ENCODE data around the gene MED9. TPM values are rescaled to one million over a fixed set of nuclear protein-coding genes. Genes with fewer than 3 reads are reported as not detected.

MED9 gene
- total RNA-seq, 1 experiment from 2014 or later, result 12.7 TPM

GRCh38 chr17:17535957-17536356 lies 59.2 kb downstream of the MED9 start:
- no peaks in the 10 kb centered on the region for H3K4me1 Mint-ChIP-seq (ENCODE audit: low read depth, unreplicated experiment)
- H3K27me3 Mint-ChIP-seq (ENCODE audit: unreplicated experiment), result no peaks in the 10 kb centered on the region
- BruUV-seq (replicated peaks), result no TSS peak
- H3K27ac Mint-ChIP-seq (ENCODE audit: unreplicated experiment), result no peak overlapping the region
- TF ChIP-seq, protein P1, sequence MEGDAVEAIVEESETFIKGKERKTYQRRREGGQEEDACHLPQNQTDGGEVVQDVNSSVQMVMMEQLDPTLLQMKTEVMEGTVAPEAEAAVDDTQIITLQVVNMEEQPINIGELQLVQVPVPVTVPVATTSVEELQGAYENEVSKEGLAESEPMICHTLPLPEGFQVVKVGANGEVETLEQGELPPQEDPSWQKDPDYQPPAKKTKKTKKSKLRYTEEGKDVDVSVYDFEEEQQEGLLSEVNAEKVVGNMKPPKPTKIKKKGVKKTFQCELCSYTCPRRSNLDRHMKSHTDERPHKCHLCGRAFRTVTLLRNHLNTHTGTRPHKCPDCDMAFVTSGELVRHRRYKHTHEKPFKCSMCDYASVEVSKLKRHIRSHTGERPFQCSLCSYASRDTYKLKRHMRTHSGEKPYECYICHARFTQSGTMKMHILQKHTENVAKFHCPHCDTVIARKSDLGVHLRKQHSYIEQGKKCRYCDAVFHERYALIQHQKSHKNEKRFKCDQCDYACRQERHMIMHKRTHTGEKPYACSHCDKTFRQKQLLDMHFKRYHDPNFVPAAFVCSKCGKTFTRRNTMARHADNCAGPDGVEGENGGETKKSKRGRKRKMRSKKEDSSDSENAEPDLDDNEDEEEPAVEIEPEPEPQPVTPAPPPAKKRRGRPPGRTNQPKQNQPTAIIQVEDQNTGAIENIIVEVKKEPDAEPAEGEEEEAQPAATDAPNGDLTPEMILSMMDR (IDR thresholded peaks at IDR 0.05; ENCODE audit: unreplicated experiment), result no peak
- CTCF ChIA-PET, result no interaction called here
- H3K9me3 Mint-ChIP-seq (ENCODE audit: low read depth, unreplicated experiment), result no peaks in the 10 kb centered on the region
- no peak for DNase-seq
- intact Hi-C loops (cut with micrococcal nuclease; ENCODE audit: unreplicated experiment), result no loop called here
- H3K36me3 Mint-ChIP-seq (ENCODE audit: insufficient read depth, unreplicated experiment), result no peaks in the 10 kb centered on the region
- no peak overlapping the region for H3K4me3 Mint-ChIP-seq (ENCODE audit: low read depth, unreplicated experiment)

DNA sequence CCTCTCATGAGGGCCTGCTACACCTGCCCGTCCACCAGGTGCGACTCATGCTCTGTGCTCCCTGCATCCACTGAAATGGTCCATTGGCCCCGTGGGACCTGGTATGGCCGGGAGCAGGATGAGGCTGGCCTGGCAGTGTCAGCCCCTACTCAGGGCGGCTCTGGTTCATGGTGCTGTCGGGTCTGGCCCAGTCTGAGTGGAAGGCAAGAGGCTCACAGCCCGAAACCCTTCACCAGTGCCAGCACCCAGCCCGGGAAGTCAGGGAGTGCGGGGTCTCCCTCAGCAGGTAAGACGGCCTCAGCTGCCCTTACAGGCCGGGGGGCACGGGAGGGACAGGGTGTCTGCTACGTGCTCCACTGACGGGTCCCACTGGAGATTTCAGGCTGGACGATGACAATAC lies 59.9 kb downstream of the MED9 start:
- H3K4me1 Mint-ChIP-seq (ENCODE audit: low read depth, unreplicated experiment), result no peaks in the 10 kb centered on the region
- CTCF ChIA-PET, result no interaction called here
- DNase-seq, result no peak
- no peaks in the 10 kb centered on the region for H3K27me3 Mint-ChIP-seq (ENCODE audit: unreplicated experiment)
- no TSS peak for BruUV-seq (replicated peaks)
- H3K36me3 Mint-ChIP-seq (ENCODE audit: insufficient read depth, unreplicated experiment), result no peaks in the 10 kb centered on the region
- H3K4me3 Mint-ChIP-seq (ENCODE audit: low read depth, unreplicated experiment), result no peak overlapping the region
- no peaks in the 10 kb centered on the region for H3K9me3 Mint-ChIP-seq (ENCODE audit: low read depth, unreplicated experiment)
- TF ChIP-seq, protein P1 (IDR thresholded peaks at IDR 0.05; ENCODE audit: unreplicated experiment), result no peak
- intact Hi-C loops (cut with micrococcal nuclease; ENCODE audit: unreplicated experiment), result no loop called here
- H3K27ac Mint-ChIP-seq (ENCODE audit: unreplicated experiment), result no peak overlapping the region

DNA sequence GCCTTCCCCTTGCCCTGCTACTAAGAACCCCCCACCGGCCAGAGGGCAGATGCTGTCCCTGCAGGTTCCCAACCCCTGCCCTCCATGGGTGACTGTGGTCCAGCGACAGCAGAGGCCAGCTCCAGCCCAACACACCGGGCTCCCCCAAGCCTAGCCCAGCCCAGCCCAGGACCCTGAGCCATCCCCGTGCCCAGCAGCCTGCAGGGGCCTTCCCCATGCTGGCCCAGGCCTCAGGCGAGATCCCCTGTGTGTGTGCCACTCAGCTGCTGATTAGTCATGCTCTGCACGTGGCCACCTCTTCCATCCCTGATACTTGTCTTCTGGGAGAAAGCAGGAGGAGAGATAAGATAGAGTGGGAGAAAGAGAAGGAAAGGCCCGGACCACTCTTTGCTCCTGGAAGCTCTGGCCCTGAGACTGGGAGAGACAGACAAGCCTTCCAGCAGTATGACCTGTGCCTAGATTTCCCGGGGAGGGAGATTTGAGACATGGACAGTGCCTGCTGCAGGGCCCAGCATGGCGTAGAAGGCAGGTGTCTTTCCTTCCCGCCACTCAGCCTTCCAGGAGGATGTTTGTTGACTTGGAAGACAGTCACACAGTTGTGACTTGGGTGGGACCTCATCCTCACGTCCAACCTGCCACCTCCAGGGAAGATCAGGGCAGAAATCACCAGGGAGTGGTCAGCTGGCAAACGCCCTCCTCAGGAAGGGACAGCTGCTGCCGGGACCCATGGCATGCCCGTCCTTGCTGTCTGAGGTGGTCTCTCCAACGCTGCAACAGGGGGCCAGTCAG lies 60.7 kb downstream of the MED9 start:
- intact Hi-C loops (cut with micrococcal nuclease; ENCODE audit: unreplicated experiment), result no loop called here
- CTCF ChIA-PET, result interaction anchor here (1.3 kb wide), 1 partner anchor 30 kb away, joined by 4 read pairs; no protein-coding TSS in a partner anchor
- DNase-seq, result no peak
- H3K27ac Mint-ChIP-seq (ENCODE audit: unreplicated experiment), result no peak overlapping the region
- no peaks in the 10 kb centered on the region for H3K9me3 Mint-ChIP-seq (ENCODE audit: low read depth, unreplicated experiment)
- no peaks in the 10 kb centered on the region for H3K27me3 Mint-ChIP-seq (ENCODE audit: unreplicated experiment)
- H3K4me1 Mint-ChIP-seq (ENCODE audit: low read depth, unreplicated experiment), result no peaks in the 10 kb centered on the region
- H3K36me3 Mint-ChIP-seq (ENCODE audit: insufficient read depth, unreplicated experiment), result no peaks in the 10 kb centered on the region
- no peak overlapping the region for H3K4me3 Mint-ChIP-seq (ENCODE audit: low read depth, unreplicated experiment)
- BruUV-seq (replicated peaks), result no TSS peak
- TF ChIP-seq, protein P1 (IDR thresholded peaks at IDR 0.05; ENCODE audit: unreplicated experiment), result no peak

DNA sequence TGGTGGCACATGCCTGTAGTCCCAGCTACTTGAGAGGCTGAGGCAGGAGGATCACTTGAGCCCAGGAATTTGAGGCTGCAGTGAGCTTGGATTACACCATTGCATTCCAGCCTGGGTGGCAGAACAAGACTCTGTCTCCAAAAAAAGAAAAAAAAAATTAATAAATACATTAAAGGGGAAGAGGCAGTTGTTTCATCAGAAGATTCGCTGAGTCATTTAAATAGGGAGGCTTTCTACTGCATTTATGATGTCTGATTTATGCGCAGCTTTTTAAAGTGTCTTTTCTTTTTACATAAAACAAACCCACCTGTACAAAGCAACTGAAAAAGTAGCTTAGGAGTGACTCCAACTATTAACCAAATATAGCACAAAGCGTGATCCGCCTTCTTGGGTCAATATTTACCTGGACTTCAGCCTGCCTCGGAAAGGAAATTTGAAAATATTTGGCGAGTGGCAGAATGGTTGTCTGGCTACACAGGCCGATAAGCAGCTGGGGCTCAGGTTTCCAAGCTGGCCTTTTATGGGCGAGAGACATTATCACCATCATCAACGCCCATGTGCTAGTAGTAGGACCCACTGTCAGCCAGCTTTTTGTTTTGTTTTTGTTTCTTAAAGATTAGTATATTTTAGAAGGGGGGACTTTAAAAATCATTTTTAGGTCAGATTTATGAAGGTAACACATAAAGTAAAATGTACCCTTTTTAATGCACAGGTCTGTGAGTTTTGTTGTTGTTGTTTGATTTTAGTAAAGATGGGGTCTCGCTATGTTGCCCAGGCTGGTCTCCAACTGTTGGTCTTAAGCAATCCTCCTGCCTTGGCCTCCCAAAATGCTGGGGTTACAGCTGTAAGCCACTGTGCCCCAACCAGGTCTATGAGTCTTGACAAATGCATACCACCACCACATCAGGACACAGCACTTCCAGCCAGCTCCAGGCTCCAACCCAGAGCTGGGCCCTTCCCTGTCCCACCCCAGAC lies 61.9 kb downstream of the MED9 start:
- Mint-ChIP-seq H3K27ac (ENCODE audit: unreplicated experiment) (no peak overlapping the region), H3K4me3 (ENCODE audit: low read depth, unreplicated experiment) (no peak overlapping the region), H3K27me3 (ENCODE audit: unreplicated experiment) (no peaks in the 10 kb centered on the region), H3K36me3 (ENCODE audit: insufficient read depth, unreplicated experiment) (no peaks in the 10 kb centered on the region), H3K9me3 (ENCODE audit: low read depth, unreplicated experiment) (no peaks in the 10 kb centered on the region), H3K4me1 (ENCODE audit: low read depth, unreplicated experiment) (no peaks in the 10 kb centered on the region)
- no TSS peak for BruUV-seq (replicated peaks)
- intact Hi-C loops (cut with micrococcal nuclease; ENCODE audit: unreplicated experiment), result no loop called here
- TF ChIP-seq, protein P1 (IDR thresholded peaks at IDR 0.05; ENCODE audit: unreplicated experiment), result no peak
- peak; percentile 65 for DNase-seq
- CTCF ChIA-PET, result interaction anchor here (1.0 to 1.3 kb wide), 5 partner anchors 10 to 75 kb away, joined by 3 to 9 read pairs (median 4); partner anchors contain the start of gene RASD1
